GM18502 (cell line): ENCODE measurements around the gene C19orf67.
A peak's percentile ranks its signal among the peaks of the same experiment; 100 is the strongest.

ENCODE experiments used
- ATAC-seq: cut with Tn5 transposase; IDR thresholded peaks from one replicate; pipeline ENCODE4 v1.9.1; 2021; ENCODE audit warnings: mild to moderate bottlenecking; ENCODE audit not compliant: unreplicated experiment, poor library complexity

C19orf67 gene

GRCh38 chr19:14033946-14034345 lies 51.6 kb downstream of the C19orf67 start:
- ATAC-seq, result no peak

- ATAC-seq, result peak; percentile 67
Measured at GRCh38 chr19:14031719-14032480, 53.7 kb downstream of the C19orf67 start, which contains the start of gene IL27RA. IL27RA (plus strand) TSS chr19:14031762; CDS start chr19:14031873, 111 bp downstream.
